Tibial nerve (tissue), 4 donors: ENCODE results near the gene C9orf50.

Source experiments
- CTCF ChIP-seq, 5 experiments: fragments of 200-600 bp in 3 of 5; fragments of 450-650 bp in 2 of 5; sonication (generic) in 3 of 5; IDR thresholded peaks; one replicate each; pipeline ENCODE4 v1.5.1; 2016 to 2019; ENCODE audit warnings: antibody characterized with exemption in 5 of 5, mild to moderate bottlenecking in 3 of 5, moderate library complexity in 2 of 5
- EP300 ChIP-seq, 2 donors: sonication (generic); formaldehyde crosslinking; IDR thresholded peaks; one replicate each; pipeline ENCODE4 v1.6.1; 2017; ENCODE audit warnings: antibody characterized with exemption in 2 of 2, mild to moderate bottlenecking in 1 of 2
- POLR2A ChIP-seq, 2 donors: fragments of 450-650 bp; IDR thresholded peaks; one replicate each; pipeline ENCODE4 v1.6.1; 2017; ENCODE audit warnings: antibody characterized with exemption in 2 of 2, mild to moderate bottlenecking in 2 of 2, moderate library complexity in 2 of 2

DNA sequence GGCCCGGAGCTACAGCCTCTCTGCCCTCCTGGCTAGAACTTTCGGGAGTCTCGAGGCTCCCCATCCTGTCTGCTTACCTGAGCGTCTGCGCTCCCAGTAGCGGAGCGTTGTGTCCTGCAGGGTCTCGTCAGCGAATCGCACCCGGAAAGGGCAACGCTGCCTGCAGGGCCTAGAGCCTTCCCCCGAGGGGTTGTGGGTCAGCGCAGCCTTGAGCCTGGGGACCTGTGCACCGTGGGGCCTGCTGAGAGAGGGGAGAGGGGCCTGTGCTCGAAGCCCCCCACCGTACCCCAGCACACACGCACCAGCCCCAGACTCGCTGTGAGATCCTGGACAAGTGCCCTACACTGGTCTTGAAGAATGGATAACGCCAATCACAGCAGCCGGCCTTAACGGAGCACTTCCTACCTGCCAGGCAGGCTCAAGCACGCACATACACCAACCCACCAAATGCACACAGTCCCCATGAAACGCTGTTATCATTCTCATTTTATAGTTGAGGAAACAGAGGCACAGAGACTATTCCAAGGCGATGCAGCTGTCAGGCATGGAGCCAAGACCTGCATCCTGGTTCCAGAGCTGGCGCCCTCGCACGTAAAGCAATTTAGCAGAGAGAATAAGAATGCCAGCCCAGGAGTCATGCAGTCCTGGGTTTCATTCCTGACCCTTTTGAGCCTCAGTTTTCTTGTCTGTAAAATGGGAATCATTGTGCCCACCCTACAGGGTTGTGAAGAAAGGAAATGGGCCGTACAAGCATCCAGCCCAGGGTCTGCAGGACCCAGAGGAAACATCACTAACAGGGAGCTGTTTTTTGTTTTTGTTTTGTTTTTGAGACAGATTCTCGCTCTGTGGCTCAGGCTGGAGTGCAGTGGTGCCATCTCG, 5.3 kb downstream of the C9orf50 start:
- TF ChIP-seq POLR2A (IDR thresholded peaks at IDR 0.05), result no peak
- no peak for TF ChIP-seq CTCF (IDR thresholded peaks at IDR 0.05)
- TF ChIP-seq EP300 (IDR thresholded peaks at IDR 0.05), result no peak
